ENCODE data around the gene PPP1R11.
A peak's percentile ranks its signal among the peaks of the same experiment; 100 is the strongest.
"Not testable (repeated sequence)": the region's sequence is repeated elsewhere in the genome, so short reads cannot be mapped to it uniquely, and the experiment has no call there.

PPP1R11 gene

GRCh38 chr6:30066577-30067459 is at the start of gene PPP1R11:
Gene PPP1R11 (plus strand): TSS chr6:30067198. CDS start chr6:30067411, 213 bp downstream.
- DNase-seq (ENCODE audit: low read depth, low spot score), result peak; percentile 99

GRCh38 chr6:30019819-30020218 is 47.2 kb upstream of the PPP1R11 start:
- DNase-seq (ENCODE audit: low read depth, low spot score), result no peak

GRCh38 chr6:30020626-30021025 is 46.4 kb upstream of the PPP1R11 start:
- no peak for DNase-seq (ENCODE audit: low read depth, low spot score)

- DNase-seq (ENCODE audit: low read depth, low spot score), result no peak
Measured at GRCh38 chr6:30022189-30022588, 44.8 kb upstream of the PPP1R11 start.

- not testable (repeated sequence) for DNase-seq (ENCODE audit: low read depth, low spot score)
Measured at GRCh38 chr6:30022712-30023111, 44.3 kb upstream of the PPP1R11 start.

GRCh38 chr6:30025186-30025585 is 41.8 kb upstream of the PPP1R11 start:
- no peak for DNase-seq (ENCODE audit: low read depth, low spot score)

GRCh38 chr6:30029588-30029987 is 37.4 kb upstream of the PPP1R11 start:
- DNase-seq (ENCODE audit: low read depth, low spot score), result no peak

GRCh38 chr6:30031381-30031780 is 35.6 kb upstream of the PPP1R11 start:
- no peak for DNase-seq (ENCODE audit: low read depth, low spot score)

GRCh38 chr6:30033440-30033839 is 33.6 kb upstream of the PPP1R11 start:
- not testable (repeated sequence) for DNase-seq (ENCODE audit: low read depth, low spot score)

GRCh38 chr6:30035784-30036183 is 31.2 kb upstream of the PPP1R11 start:
- no peak for DNase-seq (ENCODE audit: low read depth, low spot score)

- DNase-seq (ENCODE audit: low read depth, low spot score), result no peak
Measured at GRCh38 chr6:30037182-30037788, 29.7 kb upstream of the PPP1R11 start.

GRCh38 chr6:30041221-30041620 is 25.8 kb upstream of the PPP1R11 start:
- DNase-seq (ENCODE audit: low read depth, low spot score), result no peak

GRCh38 chr6:30041821-30042220 is 25.2 kb upstream of the PPP1R11 start:
- no peak for DNase-seq (ENCODE audit: low read depth, low spot score)

- DNase-seq (ENCODE audit: low read depth, low spot score), result no peak
Measured at GRCh38 chr6:30042476-30042875, 24.5 kb upstream of the PPP1R11 start.

- DNase-seq (ENCODE audit: low read depth, low spot score), result no peak
Measured at GRCh38 chr6:30042914-30043313, 24.1 kb upstream of the PPP1R11 start.

GRCh38 chr6:30043744-30044143 is 23.3 kb upstream of the PPP1R11 start:
- no peak for DNase-seq (ENCODE audit: low read depth, low spot score)

GRCh38 chr6:30044630-30045029 is 22.4 kb upstream of the PPP1R11 start:
- no peak for DNase-seq (ENCODE audit: low read depth, low spot score)

GRCh38 chr6:30047220-30047619 is 19.8 kb upstream of the PPP1R11 start:
- no peak for DNase-seq (ENCODE audit: low read depth, low spot score)

GRCh38 chr6:30053682-30054081 is 13.3 kb upstream of the PPP1R11 start:
- DNase-seq (ENCODE audit: low read depth, low spot score), result no peak

- no peak for DNase-seq (ENCODE audit: low read depth, low spot score)
Measured at GRCh38 chr6:30055513-30055912, 11.5 kb upstream of the PPP1R11 start.

- DNase-seq (ENCODE audit: low read depth, low spot score), result peak; percentile 29
Measured at GRCh38 chr6:30060606-30061091, 6.3 kb upstream of the PPP1R11 start.

GRCh38 chr6:30061092-30061857 is 5.7 kb upstream of the PPP1R11 start, which contains the start of gene POLR1H:
Gene POLR1H (plus strand): TSS chr6:30061265. CDS start chr6:30061525, 260 bp downstream.
- DNase-seq (ENCODE audit: low read depth, low spot score), result peak; percentile 96

Data from ELF-1 (cell line).